HEK293 (cell line): ENCODE results near the gene TMEM130.
"Not testable (repeated sequence)": the region's sequence is repeated elsewhere in the genome, so short reads cannot be mapped to it uniquely, and the experiment has no call there.

Experiments used
- TF ChIP-seq, protein P1 (sequence below): fragments of 450-650 bp; formaldehyde crosslinking; IDR thresholded peaks from 2 replicates; pipeline ENCODE4 v1.5.1; 2016; ENCODE audit warnings: missing biosample characterization, missing genetic modification characterization
- TF ChIP-seq, protein P2 (sequence below): fragments of 450-650 bp; formaldehyde crosslinking; IDR thresholded peaks from 2 replicates; pipeline ENCODE4 v1.5.1; 2016; ENCODE audit warnings: missing biosample characterization, missing genetic modification characterization
- TF ChIP-seq, protein P3 (sequence below): fragments of 450-650 bp; formaldehyde crosslinking; IDR thresholded peaks from 2 replicates; pipeline ENCODE4 v1.5.1; 2016; ENCODE audit warnings: missing biosample characterization, missing genetic modification characterization, borderline replicate concordance

DNA sequence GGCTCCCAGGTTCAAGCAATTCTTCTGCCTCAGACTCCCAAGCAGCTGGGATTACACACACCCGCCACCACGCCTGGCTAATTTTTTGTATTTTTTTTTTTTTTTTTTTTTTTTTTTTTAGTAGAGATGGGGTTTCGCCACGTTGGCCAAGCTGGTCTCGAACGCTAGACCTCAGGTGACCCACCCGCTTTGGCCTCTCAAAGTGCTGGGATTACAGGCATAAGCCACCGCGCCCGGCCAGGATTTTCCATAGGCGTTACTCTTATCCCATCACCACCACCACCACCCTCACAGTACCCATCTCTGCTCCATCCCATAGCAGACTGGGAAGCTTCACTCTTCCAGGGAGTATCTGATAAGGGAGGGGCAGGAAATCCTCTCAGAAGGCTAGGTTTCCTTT is 3.8 kb upstream of the TMEM130 start:
- TF ChIP-seq, protein P1, sequence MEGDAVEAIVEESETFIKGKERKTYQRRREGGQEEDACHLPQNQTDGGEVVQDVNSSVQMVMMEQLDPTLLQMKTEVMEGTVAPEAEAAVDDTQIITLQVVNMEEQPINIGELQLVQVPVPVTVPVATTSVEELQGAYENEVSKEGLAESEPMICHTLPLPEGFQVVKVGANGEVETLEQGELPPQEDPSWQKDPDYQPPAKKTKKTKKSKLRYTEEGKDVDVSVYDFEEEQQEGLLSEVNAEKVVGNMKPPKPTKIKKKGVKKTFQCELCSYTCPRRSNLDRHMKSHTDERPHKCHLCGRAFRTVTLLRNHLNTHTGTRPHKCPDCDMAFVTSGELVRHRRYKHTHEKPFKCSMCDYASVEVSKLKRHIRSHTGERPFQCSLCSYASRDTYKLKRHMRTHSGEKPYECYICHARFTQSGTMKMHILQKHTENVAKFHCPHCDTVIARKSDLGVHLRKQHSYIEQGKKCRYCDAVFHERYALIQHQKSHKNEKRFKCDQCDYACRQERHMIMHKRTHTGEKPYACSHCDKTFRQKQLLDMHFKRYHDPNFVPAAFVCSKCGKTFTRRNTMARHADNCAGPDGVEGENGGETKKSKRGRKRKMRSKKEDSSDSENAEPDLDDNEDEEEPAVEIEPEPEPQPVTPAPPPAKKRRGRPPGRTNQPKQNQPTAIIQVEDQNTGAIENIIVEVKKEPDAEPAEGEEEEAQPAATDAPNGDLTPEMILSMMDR (tag by site-specific recombination): not testable (repeated sequence)
- TF ChIP-seq, protein P2, sequence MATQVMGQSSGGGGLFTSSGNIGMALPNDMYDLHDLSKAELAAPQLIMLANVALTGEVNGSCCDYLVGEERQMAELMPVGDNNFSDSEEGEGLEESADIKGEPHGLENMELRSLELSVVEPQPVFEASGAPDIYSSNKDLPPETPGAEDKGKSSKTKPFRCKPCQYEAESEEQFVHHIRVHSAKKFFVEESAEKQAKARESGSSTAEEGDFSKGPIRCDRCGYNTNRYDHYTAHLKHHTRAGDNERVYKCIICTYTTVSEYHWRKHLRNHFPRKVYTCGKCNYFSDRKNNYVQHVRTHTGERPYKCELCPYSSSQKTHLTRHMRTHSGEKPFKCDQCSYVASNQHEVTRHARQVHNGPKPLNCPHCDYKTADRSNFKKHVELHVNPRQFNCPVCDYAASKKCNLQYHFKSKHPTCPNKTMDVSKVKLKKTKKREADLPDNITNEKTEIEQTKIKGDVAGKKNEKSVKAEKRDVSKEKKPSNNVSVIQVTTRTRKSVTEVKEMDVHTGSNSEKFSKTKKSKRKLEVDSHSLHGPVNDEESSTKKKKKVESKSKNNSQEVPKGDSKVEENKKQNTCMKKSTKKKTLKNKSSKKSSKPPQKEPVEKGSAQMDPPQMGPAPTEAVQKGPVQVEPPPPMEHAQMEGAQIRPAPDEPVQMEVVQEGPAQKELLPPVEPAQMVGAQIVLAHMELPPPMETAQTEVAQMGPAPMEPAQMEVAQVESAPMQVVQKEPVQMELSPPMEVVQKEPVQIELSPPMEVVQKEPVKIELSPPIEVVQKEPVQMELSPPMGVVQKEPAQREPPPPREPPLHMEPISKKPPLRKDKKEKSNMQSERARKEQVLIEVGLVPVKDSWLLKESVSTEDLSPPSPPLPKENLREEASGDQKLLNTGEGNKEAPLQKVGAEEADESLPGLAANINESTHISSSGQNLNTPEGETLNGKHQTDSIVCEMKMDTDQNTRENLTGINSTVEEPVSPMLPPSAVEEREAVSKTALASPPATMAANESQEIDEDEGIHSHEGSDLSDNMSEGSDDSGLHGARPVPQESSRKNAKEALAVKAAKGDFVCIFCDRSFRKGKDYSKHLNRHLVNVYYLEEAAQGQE: not testable (repeated sequence)
- TF ChIP-seq, protein P3, sequence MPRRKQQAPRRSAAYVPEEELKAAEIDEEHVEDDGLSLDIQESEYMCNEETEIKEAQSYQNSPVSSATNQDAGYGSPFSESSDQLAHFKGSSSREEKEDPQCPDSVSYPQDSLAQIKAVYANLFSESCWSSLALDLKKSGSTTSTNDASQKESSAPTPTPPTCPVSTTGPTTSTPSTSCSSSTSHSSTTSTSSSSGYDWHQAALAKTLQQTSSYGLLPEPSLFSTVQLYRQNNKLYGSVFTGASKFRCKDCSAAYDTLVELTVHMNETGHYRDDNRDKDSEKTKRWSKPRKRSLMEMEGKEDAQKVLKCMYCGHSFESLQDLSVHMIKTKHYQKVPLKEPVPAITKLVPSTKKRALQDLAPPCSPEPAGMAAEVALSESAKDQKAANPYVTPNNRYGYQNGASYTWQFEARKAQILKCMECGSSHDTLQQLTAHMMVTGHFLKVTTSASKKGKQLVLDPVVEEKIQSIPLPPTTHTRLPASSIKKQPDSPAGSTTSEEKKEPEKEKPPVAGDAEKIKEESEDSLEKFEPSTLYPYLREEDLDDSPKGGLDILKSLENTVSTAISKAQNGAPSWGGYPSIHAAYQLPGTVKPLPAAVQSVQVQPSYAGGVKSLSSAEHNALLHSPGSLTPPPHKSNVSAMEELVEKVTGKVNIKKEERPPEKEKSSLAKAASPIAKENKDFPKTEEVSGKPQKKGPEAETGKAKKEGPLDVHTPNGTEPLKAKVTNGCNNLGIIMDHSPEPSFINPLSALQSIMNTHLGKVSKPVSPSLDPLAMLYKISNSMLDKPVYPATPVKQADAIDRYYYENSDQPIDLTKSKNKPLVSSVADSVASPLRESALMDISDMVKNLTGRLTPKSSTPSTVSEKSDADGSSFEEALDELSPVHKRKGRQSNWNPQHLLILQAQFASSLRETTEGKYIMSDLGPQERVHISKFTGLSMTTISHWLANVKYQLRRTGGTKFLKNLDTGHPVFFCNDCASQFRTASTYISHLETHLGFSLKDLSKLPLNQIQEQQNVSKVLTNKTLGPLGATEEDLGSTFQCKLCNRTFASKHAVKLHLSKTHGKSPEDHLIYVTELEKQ: not testable (repeated sequence)
